ENCODE measurements around the gene RNF31.
A peak's percentile ranks its signal among the peaks of the same experiment; 100 is the strongest.

Gene RNF31

GRCh38 chr14:24165785-24166184 is 18.5 kb downstream of the RNF31 start:
- no peaks in the 10 kb centered on the region for H3K27me3 ChIP-seq (ENCODE audit: insufficient read depth, low read depth, severe bottlenecking)
- no peak for DNase-seq
- H3K27ac ChIP-seq: no peak overlapping the region
- no peak overlapping the region for H3K4me3 ChIP-seq (ENCODE audit: low read depth, low read length)
- peaks cover 29% of the 10 kb centered on the region for H3K36me3 ChIP-seq
- TF ChIP-seq CTCF (IDR thresholded peaks at IDR 0.05; ENCODE audit: low read depth, low read length): no peak
- H3K9me3 ChIP-seq (ENCODE audit: severe bottlenecking): no peaks in the 10 kb centered on the region

GRCh38 chr14:24167469-24168114 is 20.3 kb downstream of the RNF31 start:
- no peaks in the 10 kb centered on the region for H3K27me3 ChIP-seq (ENCODE audit: insufficient read depth, low read depth, severe bottlenecking)
- H3K9me3 ChIP-seq (ENCODE audit: severe bottlenecking): no peaks in the 10 kb centered on the region
- H3K27ac ChIP-seq: no peak overlapping the region
- no peak for TF ChIP-seq CTCF (IDR thresholded peaks at IDR 0.05; ENCODE audit: low read depth, low read length)
- H3K36me3 ChIP-seq: peaks cover 32% of the 10 kb centered on the region
- H3K4me3 ChIP-seq (ENCODE audit: low read depth, low read length): no peak overlapping the region
- DNase-seq: no peak

- DNase-seq: peak; percentile 99
- no peaks in the 10 kb centered on the region for H3K9me3 ChIP-seq (ENCODE audit: severe bottlenecking)
- H3K27me3 ChIP-seq (ENCODE audit: insufficient read depth, low read depth, severe bottlenecking): no peaks in the 10 kb centered on the region
- H3K4me3 ChIP-seq (ENCODE audit: low read depth, low read length): peak within 1 kb of the TSS; percentile 75
- peak within 1 kb of the TSS; percentile 90 for H3K27ac ChIP-seq
- TF ChIP-seq CTCF (IDR thresholded peaks at IDR 0.05; ENCODE audit: low read depth, low read length): no peak
- peaks cover 41% of the 10 kb centered on the region for H3K36me3 ChIP-seq
Observed at GRCh38 chr14:24171422-24172260, 24.3 kb downstream of the RNF31 start, which contains the start of gene REC8. REC8 (plus strand) TSS chr14:24172080; CDS start chr14:24172553, 473 bp downstream.

GRCh38 chr14:24172261-24172860 is 25.1 kb downstream of the RNF31 start:
- Histone ChIP-seq H3K36me3 (peaks cover 48% of the 10 kb centered on the region), H3K4me3 (ENCODE audit: low read depth, low read length) (peak overlapping the region; percentile 75), H3K27ac (peak overlapping the region; percentile 90), H3K9me3 (ENCODE audit: severe bottlenecking) (no peaks in the 10 kb centered on the region), H3K27me3 (ENCODE audit: insufficient read depth, low read depth, severe bottlenecking) (no peaks in the 10 kb centered on the region)
- no peak for TF ChIP-seq CTCF (IDR thresholded peaks at IDR 0.05; ENCODE audit: low read depth, low read length)
- DNase-seq: peak; percentile 49

- Histone ChIP-seq H3K36me3 (peaks cover 53% of the 10 kb centered on the region), H3K27ac (peak overlapping the region; percentile 90), H3K9me3 (ENCODE audit: severe bottlenecking) (no peaks in the 10 kb centered on the region), H3K27me3 (ENCODE audit: insufficient read depth, low read depth, severe bottlenecking) (no peaks in the 10 kb centered on the region), H3K4me3 (ENCODE audit: low read depth, low read length) (peak overlapping the region; percentile 75)
- no peak for TF ChIP-seq CTCF (IDR thresholded peaks at IDR 0.05; ENCODE audit: low read depth, low read length)
- no peak for DNase-seq
Observed at GRCh38 chr14:24172871-24173281, 25.6 kb downstream of the RNF31 start.
